Bladder microvascular endothelial cell (primary cell): ENCODE results near the gene MAP6D1. TPM values are rescaled to one million over a fixed set of nuclear protein-coding genes. Genes with fewer than 3 reads are reported as not detected.

Source experiments
- total RNA-seq: library from RNA; depleted of rRNA; stranded (reverse); fragments of >200 nt; gene quantifications from 2 replicates; pipeline ENCODE4 v1.2.3, GENCODE V29; 2014

Gene MAP6D1
- total RNA-seq, result 0.97 and 1.2 TPM in 2 replicates

GRCh38 chr3:183825456-183826161 lies at the start of gene MAP6D1:
MAP6D1 (minus strand) TSS chr3:183825577; CDS start chr3:183825547, 30 bp downstream.

Other genes starting within 250 kb of the MAP6D1 start
- 62.7 and 152 TPM in 2 replicates for gene KLHL24, start 190.0 kb downstream of the MAP6D1 start, total RNA-seq
- gene YEATS2, start 127.8 kb downstream of the MAP6D1 start, total RNA-seq, result 27.2 and 47.6 TPM in 2 replicates
- gene PARL, start 59.3 kb upstream of the MAP6D1 start, total RNA-seq, result 21.0 and 25.6 TPM in 2 replicates
- 7.9 and 17.1 TPM in 2 replicates for gene ABCC5, start 192.3 kb upstream of the MAP6D1 start, total RNA-seq
- gene HTR3D, start 206.2 kb upstream of the MAP6D1 start, total RNA-seq, result not detected in 2 replicates
- not detected in 2 replicates for gene HTR3C, start 227.5 kb upstream of the MAP6D1 start, total RNA-seq